ENCODE results near the gene PNN.
"Not testable (repeated sequence)": the region's sequence is repeated elsewhere in the genome, so short reads cannot be mapped to it uniquely, and the experiment has no call there.

PNN gene

DNA sequence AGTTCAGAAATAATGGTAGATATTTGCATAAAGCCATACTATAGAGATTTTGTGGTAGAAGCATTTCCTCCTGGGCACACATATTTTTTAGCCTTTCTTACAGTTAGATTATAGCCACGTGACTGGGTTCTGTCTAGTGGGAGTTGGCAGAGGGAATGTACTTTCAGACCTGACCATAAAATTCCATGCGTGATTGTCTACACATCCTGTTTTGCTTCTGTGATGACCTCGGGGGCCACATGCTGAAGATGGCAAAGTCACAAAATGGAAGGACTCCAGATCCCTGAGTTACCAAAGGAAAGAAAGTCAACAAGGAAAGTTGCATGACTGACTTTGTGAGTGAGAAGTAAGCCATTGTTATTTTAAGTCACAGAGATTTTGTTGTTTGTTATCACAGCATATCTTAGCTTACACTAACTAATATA, 44.0 kb downstream of the PNN start:
- no peak for DNase-seq (ENCODE audit: low read depth)
- TF ChIP-seq, protein P1, sequence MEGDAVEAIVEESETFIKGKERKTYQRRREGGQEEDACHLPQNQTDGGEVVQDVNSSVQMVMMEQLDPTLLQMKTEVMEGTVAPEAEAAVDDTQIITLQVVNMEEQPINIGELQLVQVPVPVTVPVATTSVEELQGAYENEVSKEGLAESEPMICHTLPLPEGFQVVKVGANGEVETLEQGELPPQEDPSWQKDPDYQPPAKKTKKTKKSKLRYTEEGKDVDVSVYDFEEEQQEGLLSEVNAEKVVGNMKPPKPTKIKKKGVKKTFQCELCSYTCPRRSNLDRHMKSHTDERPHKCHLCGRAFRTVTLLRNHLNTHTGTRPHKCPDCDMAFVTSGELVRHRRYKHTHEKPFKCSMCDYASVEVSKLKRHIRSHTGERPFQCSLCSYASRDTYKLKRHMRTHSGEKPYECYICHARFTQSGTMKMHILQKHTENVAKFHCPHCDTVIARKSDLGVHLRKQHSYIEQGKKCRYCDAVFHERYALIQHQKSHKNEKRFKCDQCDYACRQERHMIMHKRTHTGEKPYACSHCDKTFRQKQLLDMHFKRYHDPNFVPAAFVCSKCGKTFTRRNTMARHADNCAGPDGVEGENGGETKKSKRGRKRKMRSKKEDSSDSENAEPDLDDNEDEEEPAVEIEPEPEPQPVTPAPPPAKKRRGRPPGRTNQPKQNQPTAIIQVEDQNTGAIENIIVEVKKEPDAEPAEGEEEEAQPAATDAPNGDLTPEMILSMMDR (IDR thresholded peaks at IDR 0.05; ENCODE audit: control insufficient read depth, extremely low read depth, insufficient read depth), result no peak
- no peak overlapping the region for H3K4me3 ChIP-seq (ENCODE audit: low read depth, low read length)

DNA sequence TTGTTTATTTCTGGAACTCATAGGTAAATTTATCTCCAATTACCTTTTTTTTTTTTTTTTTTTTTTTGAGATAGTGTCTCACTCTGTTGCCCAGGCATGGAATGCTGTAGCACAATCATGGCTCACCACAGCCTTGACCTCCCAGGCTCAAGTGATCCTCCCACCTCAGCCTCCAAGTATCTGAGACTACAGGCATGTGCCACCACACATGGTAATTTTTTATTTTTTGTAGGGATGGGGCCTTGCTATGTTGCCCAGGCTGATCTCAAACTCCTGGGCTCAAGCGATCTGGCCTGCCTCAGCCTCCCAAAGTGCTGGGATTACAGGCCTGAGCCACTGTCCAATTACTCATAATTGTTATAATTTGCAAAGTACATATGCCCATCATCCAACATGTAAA, 45.4 kb downstream of the PNN start:
- not testable (repeated sequence) for DNase-seq (ENCODE audit: low read depth); H3K4me3 ChIP-seq (ENCODE audit: low read depth, low read length)

DNA sequence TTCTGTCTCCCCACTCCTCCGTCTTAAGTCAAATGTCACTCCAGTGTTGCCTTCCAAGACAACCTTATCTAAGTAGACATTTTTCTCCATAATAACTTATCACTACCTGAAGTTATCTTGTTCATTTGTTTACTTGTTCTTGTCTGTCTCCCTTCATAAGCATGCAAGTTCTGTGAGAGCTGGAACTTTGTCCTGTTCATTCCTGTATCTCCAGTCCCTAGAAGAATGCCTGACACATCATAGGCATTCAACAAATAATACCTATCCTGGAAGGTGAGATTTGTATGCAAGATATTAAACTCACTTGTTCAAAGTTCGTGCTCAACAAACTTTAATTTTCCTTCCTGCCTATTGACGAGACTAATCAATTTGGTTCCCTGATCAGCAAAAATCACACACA, 53.0 kb downstream of the PNN start:
- TF ChIP-seq, protein P1 (IDR thresholded peaks at IDR 0.05; ENCODE audit: control insufficient read depth, extremely low read depth, insufficient read depth), result no peak
- no peak overlapping the region for H3K4me3 ChIP-seq (ENCODE audit: low read depth, low read length)
- DNase-seq (ENCODE audit: low read depth), result no peak

DNA sequence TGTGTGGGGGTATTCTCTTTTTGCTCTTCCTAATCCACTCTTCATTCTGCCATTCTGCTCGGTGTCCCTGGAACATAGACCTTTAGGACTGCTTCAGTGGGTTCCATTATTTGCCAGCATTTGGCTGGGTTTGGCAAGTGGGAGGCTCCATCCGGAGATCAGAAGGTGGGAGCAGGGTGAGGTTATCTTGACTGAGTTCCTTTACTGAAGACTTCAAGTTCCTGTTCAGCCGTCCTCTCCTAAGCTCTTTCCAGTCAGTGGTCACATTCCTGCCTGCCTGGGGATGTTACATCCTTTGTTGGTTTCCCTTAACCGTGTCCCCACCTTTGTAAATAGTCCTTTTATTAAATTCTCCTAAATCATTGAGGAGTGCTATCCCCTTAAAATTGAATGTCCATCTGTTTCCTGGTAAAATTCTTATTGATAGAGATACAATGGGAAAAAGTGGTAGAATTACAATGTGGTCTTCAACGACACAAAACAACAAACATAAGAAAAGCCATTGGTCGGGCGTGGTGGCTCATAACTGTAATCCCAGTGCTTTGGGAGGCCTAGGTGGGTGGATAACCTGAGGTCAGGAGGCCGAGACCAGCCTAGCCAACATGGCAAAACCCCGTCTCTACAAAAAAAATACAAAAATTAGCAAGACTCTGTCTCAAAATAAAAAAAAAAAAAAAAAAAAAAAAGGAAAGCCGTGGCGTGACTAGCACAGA, 53.6 kb downstream of the PNN start:
- H3K4me3 ChIP-seq (ENCODE audit: low read depth, low read length), result no peak overlapping the region
- DNase-seq (ENCODE audit: low read depth), result no peak
- TF ChIP-seq, protein P1 (IDR thresholded peaks at IDR 0.05; ENCODE audit: control insufficient read depth, extremely low read depth, insufficient read depth), result no peak

DNA sequence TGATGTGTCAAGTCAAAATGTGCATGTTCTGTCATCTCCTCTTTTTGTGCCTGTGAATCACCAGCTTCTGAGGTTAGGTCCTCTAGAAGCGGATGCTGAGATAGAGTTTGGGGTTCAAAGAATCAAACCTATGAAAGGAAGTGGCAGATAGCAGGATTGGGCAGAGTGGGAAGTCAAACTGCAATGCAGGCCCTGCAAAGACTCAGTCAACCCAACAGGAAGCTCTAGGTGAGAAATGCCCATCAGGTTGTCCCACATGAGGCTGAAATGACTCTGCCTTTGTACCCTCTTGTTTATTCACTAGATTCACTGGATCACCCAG, 54.1 kb downstream of the PNN start:
- TF ChIP-seq, protein P1 (IDR thresholded peaks at IDR 0.05; ENCODE audit: control insufficient read depth, extremely low read depth, insufficient read depth), result no peak
- no peak overlapping the region for H3K4me3 ChIP-seq (ENCODE audit: low read depth, low read length)
- DNase-seq (ENCODE audit: low read depth), result no peak

DNA sequence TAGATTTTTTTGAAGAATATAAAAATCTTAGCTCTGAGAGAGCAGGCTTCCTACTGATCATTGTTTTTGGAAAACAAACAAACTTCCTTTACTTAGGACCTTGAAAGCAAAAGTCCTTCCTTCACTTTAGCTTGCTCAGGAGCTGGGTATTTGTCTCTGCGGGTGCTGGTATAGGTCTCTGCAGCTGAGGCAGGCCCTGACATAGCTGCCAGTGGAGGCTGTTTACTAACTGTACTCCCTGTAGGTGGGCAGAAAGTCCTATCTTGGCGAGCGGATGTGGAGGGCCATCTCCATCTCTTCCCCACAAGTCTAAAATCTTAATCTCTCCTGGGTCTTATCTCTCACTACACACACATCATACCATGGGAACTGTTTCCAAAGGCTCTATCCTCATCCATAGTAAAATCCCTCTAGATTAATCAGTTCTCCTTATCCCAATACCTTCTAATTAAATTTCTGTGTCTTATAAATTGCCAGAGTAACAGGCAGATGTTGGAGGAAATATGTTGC, 54.6 kb downstream of the PNN start:
- no peak overlapping the region for H3K4me3 ChIP-seq (ENCODE audit: low read depth, low read length)
- TF ChIP-seq, protein P1 (IDR thresholded peaks at IDR 0.05; ENCODE audit: control insufficient read depth, extremely low read depth, insufficient read depth), result no peak
- no peak for DNase-seq (ENCODE audit: low read depth)

DNA sequence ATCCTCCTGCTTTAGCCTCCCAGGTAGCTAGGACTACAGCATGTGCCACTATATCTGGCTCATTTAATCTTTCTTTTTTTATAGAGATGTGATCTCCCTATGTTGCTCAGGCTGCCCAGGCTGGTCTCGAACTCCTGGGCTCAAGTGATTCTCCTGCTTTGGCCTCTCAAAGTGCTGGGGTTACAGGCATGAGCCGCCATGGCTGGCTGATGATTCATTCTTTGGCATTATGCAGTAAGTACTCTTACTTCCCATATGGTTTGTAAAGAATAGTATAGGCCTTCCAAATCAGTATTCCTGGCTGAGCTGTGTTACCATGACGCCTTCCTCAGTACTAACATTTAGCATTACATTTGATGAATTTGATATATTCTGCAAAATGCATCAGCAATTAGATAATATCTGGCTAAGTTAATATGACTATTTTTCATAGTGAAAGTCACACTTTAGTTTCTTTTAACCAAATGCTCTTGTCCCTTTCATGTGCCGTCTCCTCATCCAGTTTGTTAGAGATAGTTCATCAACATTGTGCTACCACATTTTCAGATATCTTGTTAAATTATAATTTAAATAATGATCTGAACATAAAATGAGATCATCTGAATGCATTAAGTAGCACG, 55.5 kb downstream of the PNN start:
- no peak for DNase-seq (ENCODE audit: low read depth)
- TF ChIP-seq, protein P1 (IDR thresholded peaks at IDR 0.05; ENCODE audit: control insufficient read depth, extremely low read depth, insufficient read depth), result no peak

More for the DNA sequence above, 55.5 kb downstream of the PNN start:
- H3K4me3 ChIP-seq (ENCODE audit: low read depth, low read length), result no peak overlapping the region
